ENCODE measurements around the gene ISL1.

DNA sequence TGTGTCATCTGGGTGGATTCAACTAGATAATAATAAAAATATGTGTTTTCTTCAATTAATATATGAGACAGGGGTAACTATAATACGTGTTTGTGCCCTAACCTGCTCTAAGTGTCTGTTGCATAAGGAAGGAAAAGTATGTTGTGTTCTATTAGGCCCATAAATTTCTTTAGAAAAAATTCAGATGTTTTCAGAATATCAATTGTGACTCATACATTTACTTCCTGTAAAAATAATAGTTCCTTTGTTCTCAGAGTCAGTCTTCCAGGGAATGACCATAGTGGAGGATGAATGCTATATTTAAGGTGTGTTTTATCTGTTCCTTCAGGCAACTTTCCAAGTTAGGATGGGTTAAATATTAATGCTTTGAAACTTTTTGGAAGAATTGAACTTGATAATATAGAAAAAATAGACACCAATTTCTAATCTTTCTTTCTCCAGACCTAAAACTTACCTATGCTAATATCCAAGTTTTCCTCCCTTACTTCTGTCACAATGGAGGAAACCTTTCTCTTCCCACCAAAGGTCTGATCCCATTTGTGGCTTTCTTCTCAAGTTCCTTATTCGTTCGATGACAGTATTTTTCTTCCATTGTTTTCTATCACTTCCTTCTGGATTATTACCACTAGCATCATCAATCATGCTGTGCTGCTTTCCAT, 49.9 kb downstream of the ISL1 start:
- TF ChIP-seq, protein P1, sequence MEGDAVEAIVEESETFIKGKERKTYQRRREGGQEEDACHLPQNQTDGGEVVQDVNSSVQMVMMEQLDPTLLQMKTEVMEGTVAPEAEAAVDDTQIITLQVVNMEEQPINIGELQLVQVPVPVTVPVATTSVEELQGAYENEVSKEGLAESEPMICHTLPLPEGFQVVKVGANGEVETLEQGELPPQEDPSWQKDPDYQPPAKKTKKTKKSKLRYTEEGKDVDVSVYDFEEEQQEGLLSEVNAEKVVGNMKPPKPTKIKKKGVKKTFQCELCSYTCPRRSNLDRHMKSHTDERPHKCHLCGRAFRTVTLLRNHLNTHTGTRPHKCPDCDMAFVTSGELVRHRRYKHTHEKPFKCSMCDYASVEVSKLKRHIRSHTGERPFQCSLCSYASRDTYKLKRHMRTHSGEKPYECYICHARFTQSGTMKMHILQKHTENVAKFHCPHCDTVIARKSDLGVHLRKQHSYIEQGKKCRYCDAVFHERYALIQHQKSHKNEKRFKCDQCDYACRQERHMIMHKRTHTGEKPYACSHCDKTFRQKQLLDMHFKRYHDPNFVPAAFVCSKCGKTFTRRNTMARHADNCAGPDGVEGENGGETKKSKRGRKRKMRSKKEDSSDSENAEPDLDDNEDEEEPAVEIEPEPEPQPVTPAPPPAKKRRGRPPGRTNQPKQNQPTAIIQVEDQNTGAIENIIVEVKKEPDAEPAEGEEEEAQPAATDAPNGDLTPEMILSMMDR (IDR thresholded peaks at IDR 0.05 in 4 of 5, conservative IDR thresholded peaks at IDR 0.05 in 1 of 5) = no peak
- TF ChIP-seq POLR2A (IDR thresholded peaks at IDR 0.05) = no peak

Data from gastrocnemius medialis (tissue), 4 donors.